Endothelial cell (in vitro differentiated cells): ENCODE data around the gene PRPF4. TPM values are rescaled to one million over a fixed set of nuclear protein-coding genes. Genes with fewer than 3 reads are reported as not detected.

Experiments used
- DNase-seq: peaks from one replicate; pipeline ENCODE4 v3.0.0; 2021; ENCODE audit warnings: low spot score
- H3K27ac Mint-ChIP-seq: one replicate; pipeline ENCODE4 v1.8.0; 2021; ENCODE audit warnings: mixed read lengths, inconsistent platforms; ENCODE audit not compliant: unreplicated experiment
- H3K27me3 Mint-ChIP-seq: one replicate; pipeline ENCODE4 v1.8.0; 2021; ENCODE audit warnings: mild to moderate bottlenecking, moderate library complexity, mixed read lengths, inconsistent platforms; ENCODE audit not compliant: unreplicated experiment
- H3K36me3 Mint-ChIP-seq: one replicate; pipeline ENCODE4 v1.8.0; 2021; ENCODE audit warnings: mild to moderate bottlenecking, low read depth, mixed read lengths, inconsistent platforms; ENCODE audit not compliant: unreplicated experiment
- H3K4me1 Mint-ChIP-seq: one replicate; pipeline ENCODE4 v1.8.0; 2021; ENCODE audit warnings: mild to moderate bottlenecking, mixed read lengths, inconsistent platforms; ENCODE audit not compliant: unreplicated experiment
- H3K4me3 Mint-ChIP-seq: one replicate; pipeline ENCODE4 v1.8.0; 2021; ENCODE audit warnings: mild to moderate bottlenecking, mixed read lengths, inconsistent platforms; ENCODE audit not compliant: unreplicated experiment
- H3K9me3 Mint-ChIP-seq: one replicate; pipeline ENCODE4 v1.8.0; 2021; ENCODE audit warnings: mixed read lengths, inconsistent platforms; ENCODE audit not compliant: unreplicated experiment
- total RNA-seq: library from RNA; stranded (reverse); fragmentation: NEBNext Ultra II Directional; extraction: Animal tissue kit (Norgen Biotek cat#: 25700); gene quantifications from one replicate; pipeline ENCODE4 v1.2.1, GENCODE V29; 2021; ENCODE audit not compliant: unreplicated experiment
- TF ChIP-seq, protein P1 (sequence below): fragments of 200-600 bp; sonication (generic); IDR thresholded peaks from one replicate; pipeline ENCODE4 v1.5.0; 2021; ENCODE audit warnings: antibody characterized with exemption; ENCODE audit not compliant: unreplicated experiment

Gene PRPF4
- total RNA-seq, 1 donor from 2014 or later, result 20.5 TPM

DNA sequence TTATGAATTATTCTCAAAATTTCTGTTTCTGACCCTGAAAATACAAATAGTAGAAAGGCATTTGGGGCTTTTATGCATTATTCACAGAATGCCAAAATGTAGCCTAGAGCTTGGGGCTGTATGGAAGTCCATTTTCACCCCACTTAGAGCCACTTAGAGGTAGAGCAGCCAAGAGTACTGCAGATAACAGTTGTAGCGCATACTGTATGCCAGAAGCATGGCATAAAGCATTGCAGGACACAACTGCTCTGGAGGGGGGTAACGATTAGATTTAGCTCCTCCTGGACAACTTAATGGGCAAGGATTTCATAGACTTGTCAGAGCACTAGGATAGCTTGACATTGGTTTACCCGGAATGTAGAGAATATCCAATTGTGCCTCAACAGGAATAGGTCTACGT is 38.4 kb upstream of the PRPF4 start:
- Mint-ChIP-seq H3K27ac (no peak overlapping the region), H3K4me1 (peaks cover 18% of the 10 kb centered on the region), H3K9me3 (no peaks in the 10 kb centered on the region), H3K4me3 (no peak overlapping the region), H3K36me3 (no peaks in the 10 kb centered on the region), H3K27me3 (no peaks in the 10 kb centered on the region)
- DNase-seq, result no peak
- TF ChIP-seq, protein P1, sequence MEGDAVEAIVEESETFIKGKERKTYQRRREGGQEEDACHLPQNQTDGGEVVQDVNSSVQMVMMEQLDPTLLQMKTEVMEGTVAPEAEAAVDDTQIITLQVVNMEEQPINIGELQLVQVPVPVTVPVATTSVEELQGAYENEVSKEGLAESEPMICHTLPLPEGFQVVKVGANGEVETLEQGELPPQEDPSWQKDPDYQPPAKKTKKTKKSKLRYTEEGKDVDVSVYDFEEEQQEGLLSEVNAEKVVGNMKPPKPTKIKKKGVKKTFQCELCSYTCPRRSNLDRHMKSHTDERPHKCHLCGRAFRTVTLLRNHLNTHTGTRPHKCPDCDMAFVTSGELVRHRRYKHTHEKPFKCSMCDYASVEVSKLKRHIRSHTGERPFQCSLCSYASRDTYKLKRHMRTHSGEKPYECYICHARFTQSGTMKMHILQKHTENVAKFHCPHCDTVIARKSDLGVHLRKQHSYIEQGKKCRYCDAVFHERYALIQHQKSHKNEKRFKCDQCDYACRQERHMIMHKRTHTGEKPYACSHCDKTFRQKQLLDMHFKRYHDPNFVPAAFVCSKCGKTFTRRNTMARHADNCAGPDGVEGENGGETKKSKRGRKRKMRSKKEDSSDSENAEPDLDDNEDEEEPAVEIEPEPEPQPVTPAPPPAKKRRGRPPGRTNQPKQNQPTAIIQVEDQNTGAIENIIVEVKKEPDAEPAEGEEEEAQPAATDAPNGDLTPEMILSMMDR, result no peak

DNA sequence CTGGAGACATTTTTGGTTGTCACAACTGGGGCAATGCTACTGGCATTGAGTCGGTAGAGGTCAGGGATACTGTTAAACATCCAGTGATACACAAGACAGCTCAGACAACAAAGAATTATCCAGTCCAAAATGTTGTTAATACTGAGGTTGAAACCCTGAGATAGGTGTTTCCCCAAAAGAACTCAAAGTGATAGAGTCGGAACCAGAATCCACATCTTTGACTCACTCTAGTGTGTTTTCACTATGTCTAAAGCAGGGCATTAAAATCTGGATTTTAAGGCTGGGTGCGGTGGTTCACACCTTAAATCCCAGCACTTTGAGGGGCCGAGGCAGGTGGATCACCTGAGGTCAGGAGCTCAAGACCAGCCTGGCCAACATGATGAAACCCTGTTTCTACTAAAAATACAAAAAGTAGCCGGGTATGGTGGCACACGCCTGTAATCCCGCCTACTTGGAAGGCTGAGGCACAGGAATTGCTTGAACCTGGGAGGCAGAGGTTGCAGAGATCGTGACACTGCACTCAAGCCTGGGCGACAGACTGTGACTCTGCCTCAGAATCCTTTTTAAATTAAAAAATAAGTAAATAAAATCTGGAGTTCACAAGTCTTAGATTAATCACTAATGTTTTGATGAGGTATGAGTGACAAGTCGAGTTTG is 37.1 kb upstream of the PRPF4 start:
- Mint-ChIP-seq H3K4me3 (no peak overlapping the region), H3K27me3 (no peaks in the 10 kb centered on the region), H3K9me3 (no peaks in the 10 kb centered on the region), H3K4me1 (peaks cover 7% of the 10 kb centered on the region), H3K27ac (no peak overlapping the region), H3K36me3 (no peaks in the 10 kb centered on the region)
- TF ChIP-seq, protein P1, result no peak
- no peak for DNase-seq

DNA sequence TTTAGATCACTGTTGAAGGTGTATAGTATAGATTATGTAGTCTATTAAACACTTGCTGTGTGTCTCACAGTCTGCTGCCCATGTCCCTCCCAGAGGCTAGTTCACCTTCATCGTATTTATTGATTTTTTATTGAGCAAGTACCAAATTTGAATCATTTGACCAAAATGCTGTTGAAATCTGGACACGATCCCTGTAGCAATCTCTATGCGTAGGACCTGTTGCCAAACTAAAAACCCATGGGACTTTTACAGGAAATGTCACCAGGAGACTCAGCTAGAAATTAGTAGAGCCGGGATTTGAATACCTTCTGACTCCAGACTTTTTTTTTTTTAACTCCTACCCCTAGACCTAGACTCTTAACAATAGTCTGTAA is 36.6 kb upstream of the PRPF4 start:
- peaks cover 2% of the 10 kb centered on the region for H3K4me1 Mint-ChIP-seq
- TF ChIP-seq, protein P1, result no peak
- H3K27me3 Mint-ChIP-seq, result no peaks in the 10 kb centered on the region
- H3K36me3 Mint-ChIP-seq, result no peaks in the 10 kb centered on the region
- H3K4me3 Mint-ChIP-seq, result no peak overlapping the region
- no peaks in the 10 kb centered on the region for H3K9me3 Mint-ChIP-seq
- no peak for DNase-seq
- H3K27ac Mint-ChIP-seq, result no peak overlapping the region

DNA sequence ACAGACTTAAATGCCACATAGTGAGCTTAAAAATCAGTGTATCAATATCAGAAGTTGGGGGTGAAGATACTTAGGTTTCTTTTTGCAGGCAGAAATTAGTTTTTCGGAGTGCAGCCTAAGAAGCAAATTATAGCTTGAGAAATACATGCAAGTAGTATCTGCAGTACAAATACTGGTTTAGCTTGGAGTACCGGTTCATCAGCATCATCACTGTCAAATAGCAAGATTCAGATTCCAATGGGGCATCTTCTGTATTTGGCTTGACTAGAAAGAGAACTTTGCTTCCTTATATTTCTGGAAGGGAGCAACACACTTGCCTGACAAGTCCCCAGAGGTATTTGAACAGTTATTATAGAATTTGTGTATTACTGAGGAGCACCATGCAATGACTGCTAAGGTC is 34.3 kb upstream of the PRPF4 start:
- no peak for DNase-seq
- Mint-ChIP-seq H3K4me1 (no peaks in the 10 kb centered on the region), H3K4me3 (no peak overlapping the region), H3K36me3 (no peaks in the 10 kb centered on the region), H3K27ac (no peak overlapping the region), H3K9me3 (no peaks in the 10 kb centered on the region), H3K27me3 (no peaks in the 10 kb centered on the region)
- TF ChIP-seq, protein P1, result no peak

DNA sequence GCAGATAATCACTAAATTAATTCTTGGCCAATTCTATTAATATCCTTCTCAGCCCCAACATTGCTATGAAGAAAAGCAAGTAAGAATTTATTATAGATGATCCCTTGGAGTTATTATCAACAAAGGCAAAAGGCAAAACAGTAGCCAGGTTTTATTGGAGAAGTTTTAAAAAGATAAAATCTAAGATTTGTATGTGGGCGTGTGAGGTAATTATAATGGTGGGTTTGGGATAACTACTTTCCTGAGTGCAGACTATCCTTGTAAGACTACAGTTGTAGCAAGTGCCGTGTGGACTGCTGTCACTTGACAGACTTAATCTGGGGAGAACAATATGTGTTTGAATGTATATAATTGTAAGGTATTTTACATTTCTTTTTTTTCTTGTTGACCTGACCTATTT is 30.9 kb upstream of the PRPF4 start:
- no peaks in the 10 kb centered on the region for H3K9me3 Mint-ChIP-seq
- TF ChIP-seq, protein P1, result no peak
- H3K27me3 Mint-ChIP-seq, result no peaks in the 10 kb centered on the region
- H3K4me3 Mint-ChIP-seq, result no peak overlapping the region
- DNase-seq, result no peak
- H3K36me3 Mint-ChIP-seq, result no peaks in the 10 kb centered on the region
- no peaks in the 10 kb centered on the region for H3K4me1 Mint-ChIP-seq
- H3K27ac Mint-ChIP-seq, result no peak overlapping the region
